ENCODE measurements around the gene MDFIC.
"Not testable (repeated sequence)": the region's sequence is repeated elsewhere in the genome, so short reads cannot be mapped to it uniquely, and the experiment has no call there.

MDFIC gene

GRCh38 chr7:114922026-114922651 lies at the start of gene MDFIC:
Gene MDFIC, plus strand, starts transcription at chr7:114922094. Its CDS starts 940 bp downstream, at chr7:114923034.
- Histone ChIP-seq H3K27ac (ENCODE audit: low read depth, low read length) (peak within 1 kb of the TSS; percentile 79), H3K36me3 (ENCODE audit: control insufficient read depth, insufficient read depth, low read length) (no peaks in the 10 kb centered on the region), H3K27me3 (ENCODE audit: control insufficient read depth, insufficient read depth, low read length) (no peaks in the 10 kb centered on the region), H3K4me3 (ENCODE audit: low read length) (peak within 1 kb of the TSS; percentile 91), H3K9ac (ENCODE audit: low read length) (peak within 1 kb of the TSS; percentile 25), H3K4me1 (ENCODE audit: control insufficient read depth, insufficient read depth, low read length) (peaks cover 2% of the 10 kb centered on the region)

DNA sequence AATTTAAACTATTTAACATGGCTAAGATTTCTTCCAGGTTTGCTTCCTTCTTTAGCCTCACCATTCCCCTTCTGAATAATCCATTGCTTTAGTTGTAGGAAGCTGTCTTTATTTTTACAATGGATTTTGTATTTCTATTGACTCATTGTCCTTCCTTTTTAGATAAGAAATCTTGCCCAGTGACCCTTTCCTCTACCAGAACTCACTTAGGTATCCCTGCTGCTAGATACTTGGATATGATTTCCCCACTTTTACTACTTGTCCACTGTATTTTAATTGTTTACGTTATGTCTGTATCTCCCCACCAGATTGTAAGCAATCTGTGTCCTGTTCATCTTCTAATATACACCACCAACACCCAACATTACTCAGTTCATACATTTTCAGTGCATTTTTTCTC lies 47.7 kb upstream of the MDFIC start:
- no peak overlapping the region for H3K4me3 ChIP-seq (ENCODE audit: low read length)

DNA sequence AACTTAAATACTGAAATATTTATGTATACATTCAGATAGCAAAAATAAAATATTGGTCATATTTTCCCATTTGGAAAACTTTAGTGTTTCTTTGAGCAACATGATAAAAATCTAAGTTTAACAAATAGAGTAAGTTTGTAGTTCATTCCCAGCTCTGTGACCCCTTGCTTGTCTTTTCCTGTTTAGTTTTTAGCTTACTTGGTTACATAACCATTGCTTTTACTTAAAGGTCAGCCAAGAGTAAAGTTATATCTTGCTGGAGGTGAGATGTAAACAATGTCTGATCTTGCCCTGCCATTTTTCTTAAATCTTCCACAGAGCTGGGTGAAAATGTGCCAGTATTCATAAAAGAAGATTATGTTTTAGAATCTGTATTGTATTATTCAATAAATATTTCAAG lies 46.7 kb upstream of the MDFIC start:
- Histone ChIP-seq H3K36me3 (ENCODE audit: control insufficient read depth, insufficient read depth, low read length) (no peaks in the 10 kb centered on the region), H3K27ac (ENCODE audit: low read depth, low read length) (no peak overlapping the region), H3K27me3 (ENCODE audit: control insufficient read depth, insufficient read depth, low read length) (no peaks in the 10 kb centered on the region), H3K4me1 (ENCODE audit: control insufficient read depth, insufficient read depth, low read length) (no peaks in the 10 kb centered on the region), H3K9ac (ENCODE audit: low read length) (no peak overlapping the region), H3K4me3 (ENCODE audit: low read length) (no peak overlapping the region)

More for the DNA sequence above, 47.7 kb upstream of the MDFIC start:
- Histone ChIP-seq H3K9ac (ENCODE audit: low read length) (no peak overlapping the region), H3K27me3 (ENCODE audit: control insufficient read depth, insufficient read depth, low read length) (no peaks in the 10 kb centered on the region), H3K27ac (ENCODE audit: low read depth, low read length) (no peak overlapping the region), H3K36me3 (ENCODE audit: control insufficient read depth, insufficient read depth, low read length) (no peaks in the 10 kb centered on the region), H3K4me1 (ENCODE audit: control insufficient read depth, insufficient read depth, low read length) (no peaks in the 10 kb centered on the region)

DNA sequence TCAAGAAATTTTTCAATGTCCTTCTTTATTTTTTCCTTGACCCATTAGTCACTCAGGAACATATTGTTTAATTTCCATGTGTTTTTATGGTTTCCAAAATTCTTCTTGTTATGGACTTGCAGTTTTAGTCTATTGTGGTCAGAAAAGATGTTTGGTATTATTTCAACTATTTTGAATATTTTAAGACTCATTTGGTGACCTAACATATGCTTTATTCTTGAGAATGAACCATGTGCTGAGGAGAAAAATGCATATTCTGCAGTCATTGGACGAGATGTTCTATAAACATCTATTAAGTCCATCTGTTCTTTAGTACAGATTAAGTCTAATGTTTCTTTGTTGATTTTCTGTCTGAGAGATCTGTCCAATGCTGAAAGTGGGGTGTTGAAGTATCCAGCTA lies 42.3 kb upstream of the MDFIC start:
- H3K4me1 ChIP-seq (ENCODE audit: control insufficient read depth, insufficient read depth, low read length), result no peaks in the 10 kb centered on the region
- no peaks in the 10 kb centered on the region for H3K36me3 ChIP-seq (ENCODE audit: control insufficient read depth, insufficient read depth, low read length)
- no peak overlapping the region for H3K9ac ChIP-seq (ENCODE audit: low read length)
- no peak overlapping the region for H3K27ac ChIP-seq (ENCODE audit: low read depth, low read length)
- no peak overlapping the region for H3K4me3 ChIP-seq (ENCODE audit: low read length)
- H3K27me3 ChIP-seq (ENCODE audit: control insufficient read depth, insufficient read depth, low read length), result no peaks in the 10 kb centered on the region

GRCh38 chr7:114885836-114886235 lies 36.1 kb upstream of the MDFIC start:
- no peaks in the 10 kb centered on the region for H3K4me1 ChIP-seq (ENCODE audit: control insufficient read depth, insufficient read depth, low read length)
- no peak overlapping the region for H3K4me3 ChIP-seq (ENCODE audit: low read length)
- H3K9ac ChIP-seq (ENCODE audit: low read length), result no peak overlapping the region
- no peaks in the 10 kb centered on the region for H3K27me3 ChIP-seq (ENCODE audit: control insufficient read depth, insufficient read depth, low read length)
- no peaks in the 10 kb centered on the region for H3K36me3 ChIP-seq (ENCODE audit: control insufficient read depth, insufficient read depth, low read length)
- H3K27ac ChIP-seq (ENCODE audit: low read depth, low read length), result no peak overlapping the region

DNA sequence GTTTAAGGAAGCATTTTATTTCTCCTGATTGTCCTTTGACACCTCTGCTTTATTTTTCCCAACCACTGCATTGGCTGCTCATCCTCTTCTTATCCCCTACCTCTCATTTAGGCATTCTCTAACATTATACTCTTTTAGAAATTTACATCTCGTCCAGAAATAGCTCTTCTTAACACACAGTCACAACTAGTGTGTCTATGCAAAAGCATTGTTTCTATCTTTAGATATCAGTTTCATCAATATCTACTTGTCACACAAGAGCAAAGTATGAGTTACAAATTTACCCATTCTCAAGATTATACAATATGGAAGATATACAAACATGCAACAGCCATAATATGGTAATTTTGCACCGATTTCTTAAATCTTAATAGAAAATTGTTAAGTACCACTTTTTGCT lies 35.7 kb upstream of the MDFIC start:
- no peaks in the 10 kb centered on the region for H3K27me3 ChIP-seq (ENCODE audit: control insufficient read depth, insufficient read depth, low read length)
- no peaks in the 10 kb centered on the region for H3K4me1 ChIP-seq (ENCODE audit: control insufficient read depth, insufficient read depth, low read length)
- H3K9ac ChIP-seq (ENCODE audit: low read length), result no peak overlapping the region
- no peak overlapping the region for H3K27ac ChIP-seq (ENCODE audit: low read depth, low read length)
- no peaks in the 10 kb centered on the region for H3K36me3 ChIP-seq (ENCODE audit: control insufficient read depth, insufficient read depth, low read length)
- no peak overlapping the region for H3K4me3 ChIP-seq (ENCODE audit: low read length)

- not testable (repeated sequence) for H3K4me1 ChIP-seq (ENCODE audit: control insufficient read depth, insufficient read depth, low read length); H3K27me3 ChIP-seq (ENCODE audit: control insufficient read depth, insufficient read depth, low read length); H3K27ac ChIP-seq (ENCODE audit: low read depth, low read length); H3K4me3 ChIP-seq (ENCODE audit: low read length); H3K36me3 ChIP-seq (ENCODE audit: control insufficient read depth, insufficient read depth, low read length); H3K9ac ChIP-seq (ENCODE audit: low read length)
Measured at GRCh38 chr7:114889116-114889515, 32.8 kb upstream of the MDFIC start.

DNA sequence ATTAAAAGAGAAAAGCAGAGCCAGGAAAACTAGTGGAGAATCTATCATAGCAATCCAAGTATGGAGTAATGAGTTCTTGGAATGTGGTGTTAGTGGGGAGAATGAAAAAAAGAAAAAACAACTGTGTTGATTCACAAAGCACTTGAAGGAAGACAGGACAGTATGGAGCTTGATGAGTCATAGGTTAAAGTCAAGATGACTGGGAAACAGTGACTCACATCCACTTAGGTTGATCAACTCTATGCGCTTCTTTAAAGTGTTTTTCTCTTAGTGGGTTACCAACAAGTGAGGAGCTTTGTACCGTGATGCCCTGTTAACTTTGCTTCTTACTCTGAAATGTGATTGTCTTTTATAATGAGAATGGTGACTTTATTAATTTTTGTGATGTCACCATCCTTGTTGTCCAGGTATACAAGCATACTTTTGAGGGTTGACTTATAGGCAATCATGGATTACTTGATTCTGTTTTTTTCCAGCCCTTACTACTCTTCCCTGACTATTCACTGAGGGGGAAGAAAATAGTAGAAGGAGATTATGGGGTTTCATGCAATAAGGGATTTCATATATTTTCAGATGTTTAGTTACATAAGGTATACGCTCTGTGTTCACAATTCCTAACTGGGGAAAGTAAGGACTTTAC lies 32.1 kb upstream of the MDFIC start:
- no peak overlapping the region for H3K4me3 ChIP-seq (ENCODE audit: low read length)
- H3K9ac ChIP-seq (ENCODE audit: low read length), result no peak overlapping the region
- no peaks in the 10 kb centered on the region for H3K27me3 ChIP-seq (ENCODE audit: control insufficient read depth, insufficient read depth, low read length)
- H3K36me3 ChIP-seq (ENCODE audit: control insufficient read depth, insufficient read depth, low read length), result no peaks in the 10 kb centered on the region
- H3K4me1 ChIP-seq (ENCODE audit: control insufficient read depth, insufficient read depth, low read length), result no peaks in the 10 kb centered on the region
- H3K27ac ChIP-seq (ENCODE audit: low read depth, low read length), result peak overlapping the region; percentile 40

DNA sequence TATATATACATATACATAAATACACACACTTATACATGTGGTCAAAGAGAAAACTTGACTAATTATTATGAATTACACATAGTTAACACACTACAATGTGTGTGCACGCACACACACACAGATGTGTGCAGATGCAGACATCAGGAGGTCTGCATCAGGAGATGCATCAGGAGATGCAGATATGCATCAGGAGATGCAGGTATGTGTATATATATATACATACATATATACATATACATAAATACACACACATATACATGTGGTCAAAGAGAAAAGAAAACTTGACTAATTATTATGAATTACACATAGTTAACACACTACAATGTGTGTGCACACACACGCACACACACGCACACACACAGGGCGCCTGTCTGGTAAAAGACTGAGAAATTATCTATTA lies 31.3 kb upstream of the MDFIC start:
- Histone ChIP-seq H3K27me3 (ENCODE audit: control insufficient read depth, insufficient read depth, low read length) (no peaks in the 10 kb centered on the region), H3K4me3 (ENCODE audit: low read length) (no peak overlapping the region), H3K4me1 (ENCODE audit: control insufficient read depth, insufficient read depth, low read length) (no peaks in the 10 kb centered on the region), H3K27ac (ENCODE audit: low read depth, low read length) (no peak overlapping the region), H3K36me3 (ENCODE audit: control insufficient read depth, insufficient read depth, low read length) (no peaks in the 10 kb centered on the region), H3K9ac (ENCODE audit: low read length) (no peak overlapping the region)

GRCh38 chr7:114900127-114900526 lies 21.8 kb upstream of the MDFIC start:
- Histone ChIP-seq H3K27ac (ENCODE audit: low read depth, low read length) (no peak overlapping the region), H3K4me3 (ENCODE audit: low read length) (no peak overlapping the region), H3K4me1 (ENCODE audit: control insufficient read depth, insufficient read depth, low read length) (no peaks in the 10 kb centered on the region), H3K36me3 (ENCODE audit: control insufficient read depth, insufficient read depth, low read length) (no peaks in the 10 kb centered on the region), H3K27me3 (ENCODE audit: control insufficient read depth, insufficient read depth, low read length) (no peaks in the 10 kb centered on the region), H3K9ac (ENCODE audit: low read length) (no peak overlapping the region)

GRCh38 chr7:114901771-114902170 lies 20.1 kb upstream of the MDFIC start:
- Histone ChIP-seq H3K27me3 (ENCODE audit: control insufficient read depth, insufficient read depth, low read length) (no peaks in the 10 kb centered on the region), H3K27ac (ENCODE audit: low read depth, low read length) (no peak overlapping the region), H3K36me3 (ENCODE audit: control insufficient read depth, insufficient read depth, low read length) (no peaks in the 10 kb centered on the region), H3K4me3 (ENCODE audit: low read length) (no peak overlapping the region), H3K9ac (ENCODE audit: low read length) (no peak overlapping the region), H3K4me1 (ENCODE audit: control insufficient read depth, insufficient read depth, low read length) (no peaks in the 10 kb centered on the region)

- Histone ChIP-seq H3K27ac (ENCODE audit: low read depth, low read length) (no peak overlapping the region), H3K36me3 (ENCODE audit: control insufficient read depth, insufficient read depth, low read length) (no peaks in the 10 kb centered on the region), H3K9ac (ENCODE audit: low read length) (no peak overlapping the region), H3K27me3 (ENCODE audit: control insufficient read depth, insufficient read depth, low read length) (no peaks in the 10 kb centered on the region), H3K4me3 (ENCODE audit: low read length) (no peak overlapping the region), H3K4me1 (ENCODE audit: control insufficient read depth, insufficient read depth, low read length) (no peaks in the 10 kb centered on the region)
Measured at GRCh38 chr7:114903131-114903530, 18.8 kb upstream of the MDFIC start.

DNA sequence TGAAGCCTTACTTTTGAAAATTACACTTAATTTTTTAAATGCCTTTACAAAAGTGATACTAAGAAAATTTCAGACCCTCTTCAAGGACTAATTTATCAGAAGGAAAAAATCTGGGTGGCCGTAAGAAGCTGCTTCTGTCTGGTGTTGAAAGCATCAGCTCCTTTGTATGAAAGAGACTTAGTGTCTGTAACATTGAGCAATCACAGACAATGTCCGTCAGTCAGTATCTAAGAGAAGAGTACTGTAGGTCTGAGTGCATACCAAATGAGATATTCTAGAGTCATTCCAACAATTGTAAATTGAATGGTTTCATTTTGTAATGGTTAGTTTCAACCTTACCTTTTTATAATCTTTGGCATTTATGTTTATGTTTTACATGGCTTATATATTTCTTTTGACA lies 11.1 kb upstream of the MDFIC start:
- no peak overlapping the region for H3K9ac ChIP-seq (ENCODE audit: low read length)
- H3K4me1 ChIP-seq (ENCODE audit: control insufficient read depth, insufficient read depth, low read length), result no peaks in the 10 kb centered on the region
- H3K27me3 ChIP-seq (ENCODE audit: control insufficient read depth, insufficient read depth, low read length), result no peaks in the 10 kb centered on the region
- no peak overlapping the region for H3K4me3 ChIP-seq (ENCODE audit: low read length)
- H3K36me3 ChIP-seq (ENCODE audit: control insufficient read depth, insufficient read depth, low read length), result no peaks in the 10 kb centered on the region
- no peak overlapping the region for H3K27ac ChIP-seq (ENCODE audit: low read depth, low read length)
